ENCODE data around the gene FAM3A.

The FAM3A gene

DNA sequence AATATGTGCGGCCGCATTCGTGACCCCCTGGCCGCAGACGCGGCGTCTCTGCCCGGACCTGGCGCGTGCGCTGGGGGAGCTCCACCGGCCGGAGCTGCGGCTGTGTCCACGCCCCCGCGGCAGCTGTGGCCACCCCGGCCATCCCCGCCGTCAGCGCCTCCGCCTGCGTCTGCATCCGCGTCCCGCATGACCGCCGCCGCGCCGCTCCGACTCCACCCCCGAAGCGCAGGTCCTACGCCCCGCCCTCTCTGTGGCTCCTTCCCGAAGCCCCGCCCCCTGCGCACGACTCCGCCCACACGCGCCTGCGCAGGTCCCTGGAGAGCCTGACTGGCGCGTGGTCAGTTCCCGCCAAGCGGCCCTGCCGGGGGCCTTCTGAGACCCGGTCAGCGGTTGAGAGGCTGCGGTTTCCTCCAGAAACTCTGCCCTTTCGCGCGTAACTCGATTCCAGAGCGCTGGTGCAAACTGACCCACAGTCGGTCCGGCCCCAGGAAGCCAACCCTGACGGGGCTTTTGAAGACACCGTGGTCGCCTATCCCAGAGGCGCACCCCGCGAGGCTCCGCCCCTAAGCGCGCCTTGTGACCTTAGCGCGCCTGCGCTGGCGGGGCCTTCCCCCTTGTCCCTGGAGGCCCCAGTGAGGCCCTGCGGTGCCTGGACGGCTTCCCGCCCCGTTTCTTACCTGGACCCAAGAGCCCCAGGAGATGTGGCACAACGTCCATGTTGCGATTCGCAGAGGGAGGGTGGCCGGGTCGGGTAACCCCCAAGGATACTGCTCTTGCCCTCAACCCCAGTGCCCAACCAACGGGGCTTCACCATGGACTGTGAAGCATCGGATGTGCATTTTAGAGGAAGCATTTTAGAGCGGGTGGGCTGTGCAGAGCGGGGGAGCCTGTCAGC is 37.1 kb downstream of the FAM3A start, which contains the start of gene LAGE3:
TSS of gene LAGE3 (minus strand) at position 554 of the 895 bp plus-strand sequence. CDS start at position 188, 366 bp downstream.
- DNase-seq = peak; percentile 83 to 95 (median 88)

DNA sequence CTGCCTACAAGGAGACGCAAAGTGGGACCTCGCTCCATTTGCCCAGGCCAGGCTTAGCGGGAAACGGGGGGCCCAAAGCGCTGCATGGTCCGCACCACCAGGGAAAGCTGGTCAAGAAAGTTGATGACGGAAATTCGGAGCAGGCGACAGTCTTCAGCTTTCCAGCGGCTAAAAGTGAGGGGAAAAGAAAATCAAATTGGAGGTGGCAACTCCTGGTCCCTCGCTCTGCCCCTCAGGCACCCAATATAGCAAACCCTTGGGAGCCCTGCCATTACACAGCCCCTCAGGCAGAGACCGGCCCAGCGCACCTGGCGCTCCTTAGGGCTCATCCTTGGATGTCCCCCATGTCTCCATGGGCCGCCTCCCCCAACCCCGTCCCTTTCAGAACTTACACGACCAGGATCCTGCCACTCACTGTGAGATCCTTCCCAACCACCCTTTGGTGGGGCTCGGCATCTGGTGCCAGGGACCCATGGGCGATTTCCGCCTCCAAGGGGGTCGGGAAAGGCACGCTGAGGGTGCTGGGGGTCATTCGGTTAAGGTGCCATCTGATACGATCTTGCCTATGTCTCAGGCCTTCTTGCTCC is 38.0 kb downstream of the FAM3A start:
- no peak for DNase-seq

DNA sequence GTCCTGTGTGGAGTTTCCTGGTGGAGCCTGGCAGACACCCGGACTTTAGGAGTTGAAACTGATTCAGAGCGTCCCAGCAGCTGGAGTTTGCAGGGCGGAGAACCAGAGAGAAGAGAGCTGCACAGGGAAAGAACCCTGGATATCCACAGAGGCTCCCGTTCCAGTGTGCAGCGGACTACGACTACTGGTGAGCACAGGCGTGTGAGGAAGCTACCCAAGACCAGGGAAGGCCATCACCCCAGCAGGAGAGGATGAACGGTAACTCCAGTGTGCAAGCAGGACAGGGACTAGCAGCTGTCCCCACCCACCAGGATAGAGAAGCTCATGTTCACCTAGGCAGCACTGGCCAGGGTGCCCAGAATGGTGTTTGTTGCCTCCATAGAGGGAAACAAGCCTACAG is 39.2 kb downstream of the FAM3A start:
- no peak for DNase-seq

DNA sequence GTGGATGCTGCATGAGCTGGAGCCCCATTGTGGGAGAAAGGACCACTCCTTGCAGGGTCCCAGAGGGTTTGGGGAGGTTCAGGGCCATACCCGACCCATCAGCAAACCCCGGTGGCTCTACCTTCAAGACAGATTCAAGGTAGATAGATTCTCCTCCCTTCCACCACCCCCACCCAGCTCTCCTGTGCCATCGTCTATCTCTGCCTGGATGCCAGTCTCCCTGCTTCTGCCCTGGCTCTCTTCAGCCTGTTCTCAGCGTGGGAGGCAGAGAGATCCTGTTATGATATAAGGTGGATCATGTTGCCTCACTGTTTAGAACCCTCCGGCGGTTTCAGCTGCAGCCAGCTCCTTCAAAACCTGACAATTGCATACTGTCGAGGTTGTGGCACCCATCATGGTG is 42.3 kb downstream of the FAM3A start:
- no peak for DNase-seq

DNA sequence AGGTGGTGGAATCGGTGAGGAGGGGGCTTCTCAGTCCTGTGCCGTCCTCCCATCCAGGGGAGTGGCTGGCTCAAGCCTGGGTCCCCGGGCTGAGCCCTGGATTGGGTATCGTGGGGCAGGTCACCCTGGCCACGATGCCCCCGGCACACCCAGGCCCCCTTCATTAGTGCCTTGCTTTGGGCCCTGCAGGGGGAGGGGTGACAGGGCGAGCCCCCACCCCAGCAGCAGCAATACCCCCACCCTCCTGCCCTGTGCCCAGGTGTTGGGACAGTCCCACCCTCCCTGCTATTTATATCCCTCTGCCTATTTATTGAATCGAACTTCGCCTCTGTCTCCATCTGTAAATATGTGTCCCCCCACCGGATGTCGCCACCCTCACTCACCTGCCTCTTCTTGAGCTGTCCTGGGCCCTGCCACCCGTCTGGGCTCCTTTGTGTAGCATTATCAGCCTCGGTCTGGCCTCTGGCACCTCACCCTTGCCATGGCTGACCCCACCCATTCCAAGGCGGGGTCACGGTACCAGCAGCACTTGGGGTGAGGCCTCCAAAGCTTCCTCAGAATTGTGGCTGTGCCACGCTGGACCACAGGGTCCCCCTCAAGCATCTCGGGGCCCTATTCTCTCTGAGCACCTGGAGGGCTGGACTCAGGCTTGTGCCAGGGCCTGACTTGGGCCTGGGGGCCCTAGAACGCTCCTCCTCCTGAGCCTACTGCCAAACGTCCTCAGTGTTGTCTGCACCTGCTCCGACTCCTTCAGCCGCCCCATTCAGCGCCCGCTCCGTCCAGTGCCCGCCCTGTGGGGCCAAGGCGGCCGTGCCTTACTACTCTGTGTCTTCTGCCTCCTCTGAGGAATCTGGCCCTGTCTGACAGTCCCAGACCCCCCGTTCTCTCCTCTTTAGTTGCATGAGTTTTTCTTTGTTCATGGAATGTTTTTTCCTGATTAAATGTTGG is 43.1 kb downstream of the FAM3A start:
- no peak for DNase-seq

DNA sequence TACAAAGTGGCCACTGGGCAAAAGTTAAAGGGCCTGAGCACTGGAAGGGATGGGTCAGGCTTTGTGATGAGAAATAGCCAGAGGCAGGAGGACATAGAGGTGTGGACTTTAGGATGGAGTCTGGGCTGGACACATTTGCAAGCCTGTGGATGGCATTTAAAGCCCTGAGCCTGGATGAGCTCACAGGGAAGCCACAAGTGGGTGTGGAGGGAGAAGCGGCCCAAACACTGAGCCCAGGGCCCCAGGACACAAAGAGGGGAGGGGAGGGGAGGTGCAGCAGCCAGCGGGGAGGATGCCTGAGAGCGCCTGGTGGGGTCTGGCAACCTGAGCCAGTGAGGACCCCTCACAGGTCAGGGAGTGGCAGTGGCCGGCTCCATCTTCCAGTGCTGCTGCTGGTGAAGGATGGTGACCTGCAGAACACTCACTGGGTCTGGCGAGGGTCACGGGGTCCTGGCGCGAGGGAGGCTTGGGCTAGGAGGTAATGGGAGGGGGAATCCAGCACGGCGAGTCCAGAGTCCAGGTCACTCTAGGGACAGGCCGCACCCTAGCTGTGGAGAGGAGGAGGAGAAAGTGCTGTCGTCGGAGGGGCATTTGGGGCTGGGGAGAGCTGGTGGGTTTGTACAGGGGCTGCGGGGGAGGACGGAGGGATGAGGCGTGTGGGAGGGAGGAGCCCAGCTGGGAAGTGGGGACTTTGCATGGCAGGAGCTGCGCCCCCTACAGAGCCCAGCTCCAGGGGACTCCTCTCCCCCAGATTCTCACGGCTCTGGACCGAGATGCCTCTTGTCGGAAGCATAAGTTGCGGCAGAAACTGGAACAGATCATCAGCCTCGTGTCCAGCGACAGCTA is 44.0 kb downstream of the FAM3A start:
- no peak for DNase-seq

DNA sequence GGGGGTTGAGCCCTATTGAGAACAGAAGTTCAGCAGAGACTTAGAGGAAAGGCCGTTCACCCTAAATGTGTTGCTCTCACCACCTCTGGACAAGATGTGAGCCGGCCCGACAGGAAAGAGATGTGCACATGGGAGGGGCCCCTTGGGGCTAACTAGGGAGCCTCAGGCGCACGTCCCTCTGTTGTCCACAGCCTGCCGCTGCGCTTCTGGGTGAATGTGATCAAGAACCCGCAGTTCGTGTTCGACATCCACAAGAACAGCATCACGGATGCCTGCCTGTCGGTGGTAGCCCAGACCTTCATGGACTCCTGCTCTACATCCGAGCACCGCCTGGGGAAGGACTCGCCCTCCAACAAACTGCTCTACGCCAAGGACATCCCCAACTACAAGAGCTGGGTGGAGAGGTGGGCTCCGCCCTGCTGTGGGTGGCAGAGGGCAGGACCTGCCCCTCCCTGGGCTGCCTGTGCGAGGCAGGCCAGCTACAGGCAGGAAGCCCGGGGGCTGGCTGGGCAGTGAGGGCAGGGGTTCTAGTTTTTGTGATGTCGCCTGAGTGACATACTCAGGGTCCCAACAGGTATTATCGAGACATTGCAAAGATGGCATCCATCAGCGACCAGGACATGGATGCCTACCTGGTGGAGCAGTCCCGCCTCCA is 45.0 kb downstream of the FAM3A start:
- no peak for DNase-seq

DNA sequence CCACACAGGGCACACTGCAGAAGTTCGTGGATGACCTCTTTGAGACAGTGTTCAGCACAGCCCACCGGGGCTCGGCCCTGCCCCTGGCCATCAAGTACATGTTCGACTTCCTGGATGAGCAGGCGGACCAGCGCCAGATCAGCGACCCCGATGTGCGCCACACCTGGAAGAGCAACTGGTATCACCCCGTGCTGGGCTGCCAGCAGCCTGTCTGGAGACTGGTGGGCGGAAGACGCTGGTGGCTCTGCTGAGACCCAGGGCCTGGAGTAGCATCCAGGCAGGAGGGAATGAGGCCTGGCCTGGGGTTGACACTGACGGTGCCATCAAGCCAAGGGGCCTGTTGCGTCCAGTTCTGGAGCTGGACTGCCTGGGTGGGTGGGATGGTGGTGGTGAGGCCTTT is 45.6 kb downstream of the FAM3A start:
- no peak for DNase-seq

DNA sequence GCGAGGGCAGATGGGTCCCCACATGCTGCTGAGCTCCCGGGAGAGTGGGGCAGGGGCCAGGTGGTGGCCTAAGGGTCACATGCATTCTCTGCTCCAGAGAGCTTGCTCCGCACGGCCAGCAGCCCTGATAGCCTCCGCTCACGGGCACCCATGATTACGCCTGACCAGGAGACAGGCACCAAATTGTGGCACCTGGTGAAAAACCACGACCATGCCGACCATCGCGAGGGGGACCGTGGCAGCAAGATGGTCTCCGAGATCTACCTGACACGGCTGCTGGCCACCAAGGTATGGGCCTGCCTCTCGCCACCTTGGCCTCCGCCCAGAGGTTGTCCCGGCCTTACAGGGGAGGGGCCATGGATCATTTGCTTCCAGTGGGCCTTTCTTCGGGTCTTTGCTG is 46.2 kb downstream of the FAM3A start:
- no peak for DNase-seq

DNA sequence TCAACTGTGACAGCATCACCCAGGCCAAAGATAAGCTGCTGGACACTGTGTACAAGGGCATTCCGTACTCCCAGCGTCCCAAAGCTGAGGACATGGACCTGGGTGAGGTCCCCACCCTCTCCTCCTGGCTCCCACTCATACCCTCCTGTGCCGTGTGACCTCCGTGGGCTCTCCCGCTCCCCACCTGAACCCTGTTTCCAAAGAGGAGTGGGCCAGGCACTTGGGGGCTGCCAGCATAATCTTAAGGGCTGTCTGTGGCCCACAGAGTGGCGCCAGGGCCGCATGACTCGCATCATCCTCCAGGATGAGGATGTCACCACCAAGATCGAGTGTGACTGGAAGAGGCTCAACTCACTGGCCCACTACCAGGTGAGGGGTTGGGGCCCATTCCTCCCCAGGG is 46.9 kb downstream of the FAM3A start:
- DNase-seq = no peak

DNA sequence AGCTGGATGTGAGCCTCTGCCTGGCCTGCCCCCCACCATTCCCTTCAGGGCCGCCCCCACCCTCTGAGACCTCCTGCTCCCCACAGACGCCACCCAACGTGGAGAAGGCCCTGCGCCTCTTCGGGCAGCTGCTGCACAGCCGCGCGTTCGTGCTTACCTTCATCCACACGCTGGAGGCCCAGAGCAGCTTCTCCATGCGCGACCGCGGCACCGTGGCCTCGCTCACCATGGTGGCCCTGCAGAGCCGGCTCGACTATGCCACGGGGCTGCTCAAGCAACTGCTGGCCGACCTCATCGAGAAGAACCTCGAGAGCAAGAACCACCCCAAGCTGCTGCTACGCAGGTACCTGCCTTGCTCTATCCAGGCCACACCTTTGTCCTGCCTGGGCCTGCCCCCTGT is 47.8 kb downstream of the FAM3A start:
- DNase-seq = no peak

DNA sequence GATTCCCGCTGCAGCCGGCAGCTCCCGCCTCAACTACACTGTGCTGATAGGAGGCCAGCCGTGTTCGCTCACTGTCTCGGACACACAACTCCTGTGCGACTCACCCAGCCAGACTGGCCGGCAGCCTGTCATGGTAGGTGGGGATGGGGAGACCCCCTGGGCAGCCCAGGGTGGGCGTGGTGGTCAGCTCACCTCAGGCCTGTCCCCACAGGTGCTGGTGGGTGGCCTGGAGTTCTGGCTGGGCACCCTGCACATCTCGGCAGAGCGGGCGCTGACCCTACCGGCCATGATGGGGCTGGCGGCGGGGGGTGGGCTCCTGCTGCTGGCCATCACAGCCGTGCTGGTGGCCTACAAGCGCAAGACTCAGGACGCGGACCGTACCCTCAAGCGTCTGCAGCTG is 48.5 kb downstream of the FAM3A start:
- DNase-seq = no peak

DNA sequence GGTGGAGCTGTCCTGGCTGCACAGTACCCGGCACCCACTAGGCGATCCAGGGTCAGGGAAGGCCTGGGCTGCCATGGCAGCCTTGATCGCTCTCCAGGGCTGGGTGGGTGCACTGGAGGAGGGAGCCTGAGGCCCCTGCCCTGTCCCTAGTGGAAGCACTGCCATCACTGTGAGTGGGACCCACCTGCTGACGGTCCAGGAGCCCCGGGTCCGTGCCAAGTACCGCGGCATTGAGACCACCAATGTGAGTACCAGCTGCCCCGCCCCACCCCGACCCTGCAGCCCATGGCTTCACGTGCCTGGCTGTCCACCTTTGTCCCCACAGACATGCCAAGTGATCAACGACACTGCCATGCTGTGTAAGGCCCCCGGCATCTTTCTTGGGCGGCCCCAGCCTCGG is 49.1 kb downstream of the FAM3A start:
- DNase-seq = no peak

DNA sequence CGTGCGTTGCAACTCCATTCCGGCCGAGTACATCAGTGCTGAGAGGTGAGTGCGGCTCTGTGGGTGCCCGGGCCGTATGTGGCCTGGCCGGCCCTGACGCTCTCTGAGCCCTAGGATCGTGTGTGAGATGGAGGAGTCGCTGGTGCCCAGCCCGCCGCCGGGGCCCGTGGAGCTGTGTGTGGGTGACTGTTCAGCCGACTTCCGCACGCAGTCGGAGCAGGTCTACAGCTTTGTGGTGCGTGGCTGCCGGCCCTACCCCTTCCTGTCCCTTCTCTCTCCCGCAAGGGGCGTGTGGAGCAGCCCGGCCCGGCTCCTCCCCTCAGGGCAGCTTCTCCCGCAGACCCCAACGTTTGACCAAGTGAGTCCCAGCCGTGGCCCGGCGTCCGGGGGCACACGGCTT is 50.0 kb downstream of the FAM3A start:
- no peak for DNase-seq

DNA sequence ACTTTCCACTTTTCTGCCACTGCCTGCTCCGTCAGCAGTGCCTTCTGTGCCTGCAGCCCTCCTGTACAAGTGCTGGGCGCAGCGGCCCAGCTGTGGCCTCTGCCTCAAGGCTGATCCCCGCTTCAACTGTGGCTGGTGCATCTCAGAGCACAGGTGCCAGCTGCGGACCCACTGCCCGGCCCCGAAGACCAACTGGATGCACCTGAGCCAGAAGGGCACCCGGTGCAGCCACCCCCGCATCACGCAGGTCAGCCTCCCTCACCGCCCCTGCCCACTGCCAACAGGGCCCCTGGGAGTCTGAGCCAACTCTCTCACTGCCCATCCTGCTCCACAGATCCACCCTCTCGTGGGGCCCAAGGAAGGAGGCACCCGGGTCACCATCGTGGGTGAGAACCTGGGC is 50.4 kb downstream of the FAM3A start:
- no peak for DNase-seq

DNA sequence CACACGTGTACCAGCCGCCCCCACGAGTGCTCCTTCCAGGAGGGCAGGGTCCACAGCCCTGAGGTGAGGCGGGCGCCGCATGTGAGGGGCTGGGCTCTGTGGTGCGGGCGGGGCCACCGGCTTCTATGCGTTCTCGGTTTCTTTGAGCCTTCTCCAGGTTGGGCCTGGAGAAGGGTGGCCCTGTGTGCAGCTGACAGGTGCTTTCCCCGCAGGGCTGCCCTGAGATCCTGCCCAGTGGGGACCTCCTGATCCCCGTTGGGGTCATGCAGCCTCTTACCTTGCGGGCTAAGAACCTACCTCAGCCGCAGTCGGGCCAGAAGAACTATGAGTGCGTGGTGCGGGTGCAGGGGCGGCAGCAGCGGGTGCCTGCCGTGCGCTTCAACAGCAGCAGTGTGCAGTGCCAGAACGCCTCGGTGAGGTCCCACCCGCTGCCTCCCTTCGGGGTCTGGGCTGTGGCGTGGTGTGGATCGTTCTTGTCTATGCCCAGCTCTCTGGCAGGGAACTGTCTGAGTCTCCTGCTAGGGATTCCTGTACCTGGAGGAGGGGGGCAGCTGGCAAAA is 51.1 kb downstream of the FAM3A start:
- no peak for DNase-seq

DNA sequence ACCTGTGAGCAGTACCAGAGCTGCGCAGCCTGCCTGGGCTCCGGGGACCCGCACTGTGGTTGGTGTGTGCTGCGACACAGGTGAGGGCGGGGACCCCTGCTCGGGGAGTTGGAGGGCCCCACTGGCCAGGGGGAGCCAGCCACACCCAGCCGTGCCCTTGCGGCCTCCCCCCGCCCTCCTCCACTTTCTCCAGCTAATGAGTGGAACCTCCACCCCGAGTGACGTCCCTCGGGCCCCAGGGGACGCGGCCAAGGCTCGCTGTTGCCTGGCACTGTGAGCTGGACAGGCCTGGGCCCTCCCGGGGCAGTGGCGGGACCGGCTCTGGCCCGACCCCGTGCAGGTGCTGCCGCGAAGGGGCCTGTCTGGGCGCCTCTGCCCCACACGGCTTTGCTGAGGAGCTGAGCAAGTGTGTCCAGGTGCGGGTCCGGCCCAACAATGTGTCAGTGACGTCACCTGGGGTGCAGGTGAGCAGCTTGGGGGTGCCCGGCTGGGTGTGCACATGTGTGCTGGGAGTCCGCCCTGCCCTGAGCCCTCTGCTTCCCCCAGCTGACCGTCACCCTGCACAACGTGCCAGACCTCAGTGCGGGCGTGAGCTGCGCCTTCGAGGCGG is 52.3 kb downstream of the FAM3A start:
- DNase-seq = no peak

DNA sequence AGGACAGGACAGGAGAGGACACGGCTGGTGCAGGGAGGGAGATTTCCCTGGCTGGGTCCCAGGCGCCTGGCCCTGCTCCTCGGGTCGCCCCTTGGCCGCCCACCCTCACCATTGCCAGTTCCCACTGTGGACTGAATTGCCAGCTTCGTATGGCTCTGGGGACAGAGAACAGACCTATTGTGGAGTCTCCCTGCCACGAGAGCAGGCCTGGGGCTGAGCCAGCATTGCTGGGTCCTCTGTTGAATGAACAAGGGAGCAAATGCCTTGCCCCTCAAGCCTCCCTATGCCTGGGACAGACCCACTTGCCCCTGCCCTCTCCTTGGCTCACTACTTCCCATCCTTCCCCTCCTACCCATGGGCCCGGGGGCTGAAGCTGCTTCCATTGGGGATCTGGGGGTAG is 53.6 kb downstream of the FAM3A start:
- DNase-seq = no peak

DNA sequence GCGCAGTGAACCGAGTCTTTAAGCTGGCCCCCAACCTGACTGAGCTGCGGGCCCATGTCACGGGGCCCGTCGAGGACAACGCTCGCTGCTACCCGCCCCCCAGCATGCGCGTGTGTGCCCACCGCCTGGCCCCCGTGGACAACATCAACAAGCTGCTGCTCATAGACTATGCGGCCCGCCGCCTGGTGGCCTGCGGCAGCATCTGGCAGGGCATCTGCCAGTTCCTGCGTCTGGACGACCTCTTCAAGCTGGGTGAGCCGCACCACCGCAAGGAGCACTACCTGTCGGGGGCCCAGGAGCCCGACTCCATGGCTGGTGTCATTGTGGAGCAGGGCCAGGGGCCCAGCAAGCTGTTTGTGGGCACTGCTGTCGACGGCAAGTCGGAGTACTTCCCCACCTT is 55.7 kb downstream of the FAM3A start:
- no peak for DNase-seq

DNA sequence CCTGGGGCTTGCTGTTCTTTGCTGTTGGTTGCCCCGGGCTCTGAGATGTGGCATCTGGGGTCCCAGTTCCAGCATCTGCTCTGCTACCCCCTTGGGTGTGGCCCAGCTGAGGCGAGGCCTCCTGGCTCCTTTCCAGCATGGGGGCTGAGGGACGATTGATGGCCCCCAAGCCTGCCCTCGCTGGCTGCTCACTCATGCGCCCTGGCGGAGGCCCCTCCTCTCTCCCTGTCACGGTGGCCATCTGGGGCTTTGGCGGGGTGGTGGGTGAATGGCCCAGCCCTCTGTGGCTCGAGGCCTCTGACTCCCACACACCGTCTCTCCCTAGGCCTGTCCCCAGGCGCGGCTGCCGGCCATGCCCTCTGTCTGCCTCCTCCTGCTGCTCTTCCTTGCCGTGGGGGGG is 56.2 kb downstream of the FAM3A start:
- DNase-seq = no peak

Data from stimulated activated naive CD4-positive, alpha-beta T cell (primary cell).